ENCODE measurements around the gene CXCR1.

Gene CXCR1

GRCh38 chr2:218138047-218138446 is 28.7 kb downstream of the CXCR1 start:
- no peak for TF ChIP-seq GATA2 (IDR thresholded peaks at IDR 0.05; ENCODE audit: low read depth, low read length)
- TF ChIP-seq GATA3 (IDR thresholded peaks at IDR 0.05; ENCODE audit: low read depth, low read length) = no peak

- TF ChIP-seq GATA2 (IDR thresholded peaks at IDR 0.05; ENCODE audit: low read depth, low read length) (no peak), GATA3 (IDR thresholded peaks at IDR 0.05; ENCODE audit: low read depth, low read length) (no peak)
Measured at GRCh38 chr2:218137514-218137913, 29.2 kb downstream of the CXCR1 start.

GRCh38 chr2:218130822-218131221 is 35.9 kb downstream of the CXCR1 start:
- no peak for TF ChIP-seq GATA3 (IDR thresholded peaks at IDR 0.05; ENCODE audit: low read depth, low read length)
- TF ChIP-seq GATA2 (IDR thresholded peaks at IDR 0.05; ENCODE audit: low read depth, low read length) = no peak

- no peak for TF ChIP-seq GATA3 (IDR thresholded peaks at IDR 0.05; ENCODE audit: low read depth, low read length)
Measured at GRCh38 chr2:218130377-218130776, 36.4 kb downstream of the CXCR1 start.

GRCh38 chr2:218129458-218130135 is 37.2 kb downstream of the CXCR1 start:
- TF ChIP-seq GATA3 (IDR thresholded peaks at IDR 0.05; ENCODE audit: low read depth, low read length) = no peak
- TF ChIP-seq GATA2 (IDR thresholded peaks at IDR 0.05; ENCODE audit: low read depth, low read length) = no peak

GRCh38 chr2:218128781-218129457 is 37.8 kb downstream of the CXCR1 start:
- TF ChIP-seq GATA2 (IDR thresholded peaks at IDR 0.05; ENCODE audit: low read depth, low read length) (no peak), GATA3 (IDR thresholded peaks at IDR 0.05; ENCODE audit: low read depth, low read length) (no peak)

- TF ChIP-seq GATA3 (IDR thresholded peaks at IDR 0.05; ENCODE audit: low read depth, low read length) (no peak), GATA2 (IDR thresholded peaks at IDR 0.05; ENCODE audit: low read depth, low read length) (no peak)
Measured at GRCh38 chr2:218127929-218128455, 38.8 kb downstream of the CXCR1 start.

GRCh38 chr2:218125626-218126080 is 41.1 kb downstream of the CXCR1 start, which contains the start of gene CXCR2:
Gene CXCR2, plus strand, starts transcription at chr2:218126028. Its CDS starts 8,774 bp downstream, at chr2:218134802.
- TF ChIP-seq GATA2 (IDR thresholded peaks at IDR 0.05; ENCODE audit: low read depth, low read length) (no peak), GATA3 (IDR thresholded peaks at IDR 0.05; ENCODE audit: low read depth, low read length) (no peak)

GRCh38 chr2:218125095-218125494 is 41.7 kb downstream of the CXCR1 start:
- TF ChIP-seq GATA3 (IDR thresholded peaks at IDR 0.05; ENCODE audit: low read depth, low read length) (no peak), GATA2 (IDR thresholded peaks at IDR 0.05; ENCODE audit: low read depth, low read length) (no peak)

GRCh38 chr2:218123986-218124385 is 42.8 kb downstream of the CXCR1 start:
- TF ChIP-seq GATA2 (IDR thresholded peaks at IDR 0.05; ENCODE audit: low read depth, low read length) (no peak), GATA3 (IDR thresholded peaks at IDR 0.05; ENCODE audit: low read depth, low read length) (no peak)
